GM18907 (cell line): ENCODE data around the gene PRM2.

Experiments
- ATAC-seq: cut with Tn5 transposase; IDR thresholded peaks from one replicate; pipeline ENCODE4 v1.9.1; 2021; ENCODE audit warnings: mild to moderate bottlenecking, moderate library complexity; ENCODE audit not compliant: unreplicated experiment

The PRM2 gene

DNA sequence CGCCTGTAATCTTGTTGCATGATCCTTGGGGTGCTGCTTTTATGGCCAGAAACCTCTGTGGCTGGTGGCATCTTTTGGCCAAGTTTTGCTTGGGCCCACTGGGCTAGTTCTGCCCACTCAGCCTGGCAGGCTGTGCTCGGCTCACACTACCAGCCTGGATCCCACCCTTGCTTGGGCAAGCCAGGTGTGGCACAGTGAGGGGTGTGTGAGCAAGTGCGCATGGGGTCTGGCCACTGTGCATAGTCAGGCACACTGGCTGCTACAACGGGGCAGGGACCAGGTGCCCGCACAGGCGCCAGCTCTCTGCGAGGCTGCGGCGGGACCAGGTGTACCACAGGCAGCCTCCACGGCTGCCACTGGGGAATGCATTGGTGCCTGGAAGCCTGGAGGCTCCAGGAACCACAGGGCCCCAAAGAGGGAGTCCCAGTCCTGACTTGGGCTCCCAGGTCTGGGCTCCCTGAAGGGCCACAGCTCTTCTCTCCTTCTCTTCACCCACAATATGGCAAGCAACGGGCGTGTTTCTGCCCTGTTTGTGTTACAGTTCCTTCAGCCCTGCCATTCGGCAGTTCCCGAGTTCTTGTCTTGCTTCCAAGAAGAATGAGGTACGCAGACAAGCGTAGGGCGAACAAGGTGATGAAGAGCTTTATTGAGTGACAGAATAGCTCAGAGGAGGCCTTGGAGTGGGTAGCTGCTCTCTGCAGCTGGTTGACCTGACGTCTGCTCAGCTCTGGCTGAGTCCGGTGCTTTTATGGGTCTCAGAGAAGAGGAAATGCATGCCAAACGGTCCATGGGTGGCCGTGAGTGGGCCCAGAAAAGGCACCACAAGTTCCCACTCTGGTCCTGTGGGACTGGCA is 31.6 kb upstream of the PRM2 start:
- no peak for ATAC-seq

DNA sequence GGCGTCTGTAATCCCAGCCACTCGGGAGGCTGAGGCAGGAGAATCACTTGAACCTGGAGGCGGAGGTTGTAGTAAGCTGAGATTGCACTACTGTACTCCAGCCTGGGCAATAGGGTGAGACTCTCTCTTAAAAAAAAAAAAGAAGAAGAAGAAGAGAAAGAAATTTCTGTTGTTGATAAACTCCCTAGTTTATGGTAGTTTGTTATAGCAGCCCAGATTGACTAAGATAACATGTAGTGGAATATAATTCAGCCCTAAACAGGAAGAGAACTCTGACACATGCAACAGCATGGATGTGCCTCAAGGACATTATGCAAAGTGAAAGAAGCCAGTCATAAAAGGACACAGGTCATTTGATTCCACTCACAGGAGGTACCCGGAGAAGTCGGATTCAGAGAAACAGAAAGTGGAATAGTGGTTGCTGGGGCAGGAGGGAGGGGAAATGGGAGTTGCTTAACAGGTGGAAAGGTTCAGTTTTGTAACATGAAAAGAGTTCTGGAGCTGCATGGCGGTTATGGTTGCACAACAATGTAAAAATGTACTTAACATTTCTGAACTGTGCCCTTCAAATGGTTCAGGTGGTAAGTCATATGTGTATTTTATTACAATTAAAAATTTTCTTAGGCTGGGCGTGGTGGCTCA is 30.8 kb upstream of the PRM2 start:
- ATAC-seq = no peak

DNA sequence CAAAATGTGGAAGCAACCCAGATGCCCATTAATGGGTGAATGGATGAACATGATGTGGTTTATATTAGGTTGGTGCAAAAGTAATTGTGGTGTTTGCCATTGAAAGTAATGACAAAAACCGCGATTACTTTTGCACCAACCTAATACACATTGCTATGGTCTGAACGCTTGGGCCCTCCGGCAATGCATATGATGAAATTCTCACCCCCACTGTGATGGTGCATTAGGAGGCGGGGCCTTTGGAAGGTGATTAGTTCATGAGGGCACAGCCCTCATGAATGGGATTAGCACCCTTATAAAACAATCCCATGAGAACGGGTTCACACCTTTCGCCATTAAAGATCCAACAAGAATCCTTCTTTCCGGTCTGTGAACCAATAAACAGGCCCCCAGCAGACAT is 30.1 kb upstream of the PRM2 start:
- no peak for ATAC-seq

DNA sequence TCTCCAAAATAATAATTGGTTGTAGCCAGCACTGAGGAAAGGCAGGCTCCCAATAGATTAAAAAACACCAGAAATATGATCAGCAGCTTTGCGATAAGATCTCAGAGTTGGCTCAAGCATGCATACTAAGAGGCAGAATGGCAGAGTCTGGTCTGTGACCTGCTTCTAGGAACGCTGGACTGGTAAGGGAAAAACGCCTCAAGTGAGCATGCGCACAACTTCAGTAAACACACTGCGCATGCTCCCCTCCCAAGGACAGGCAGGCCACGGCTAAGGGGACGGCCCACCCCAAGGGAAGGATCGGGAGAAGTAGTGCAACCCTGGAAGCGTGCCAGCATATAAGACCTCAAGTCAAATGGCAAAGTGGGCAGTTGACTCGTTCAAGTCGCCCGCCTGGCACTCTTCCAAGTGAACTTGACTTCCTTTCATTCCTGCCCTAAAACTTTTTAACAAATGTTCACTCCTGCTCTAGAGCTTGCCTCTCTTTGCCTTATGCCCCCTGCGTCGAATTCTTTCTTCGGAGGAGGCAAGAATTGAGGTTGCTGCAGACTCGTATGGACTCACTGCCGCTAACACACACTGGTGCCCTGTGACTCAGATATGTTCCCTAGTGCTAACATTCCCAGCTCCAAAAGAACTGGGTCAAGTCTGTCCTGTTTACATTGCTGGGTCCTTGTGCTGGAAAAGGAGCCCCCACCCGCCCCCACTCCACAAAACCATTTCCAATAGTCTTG is 27.3 kb upstream of the PRM2 start:
- ATAC-seq = no peak

DNA sequence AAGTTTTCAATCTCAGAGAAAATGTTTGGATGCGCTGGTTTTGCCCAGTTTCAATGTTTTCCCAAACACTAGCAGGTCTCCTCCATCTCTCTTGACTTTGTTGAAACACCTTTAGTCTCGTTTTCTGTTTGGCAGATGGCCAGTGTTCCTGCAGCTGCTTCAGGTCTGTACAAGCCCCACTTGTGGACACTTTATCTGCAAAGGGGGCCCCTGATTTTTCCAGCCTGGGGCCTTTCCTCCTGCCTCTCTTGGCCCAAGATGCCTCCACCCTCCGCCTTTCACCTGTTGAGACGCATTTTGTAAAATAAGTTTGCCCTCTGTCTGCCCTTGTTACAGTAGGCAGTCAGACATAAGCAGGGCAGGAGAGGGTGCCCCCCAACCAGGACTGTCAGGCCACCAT is 26.7 kb upstream of the PRM2 start:
- no peak for ATAC-seq

DNA sequence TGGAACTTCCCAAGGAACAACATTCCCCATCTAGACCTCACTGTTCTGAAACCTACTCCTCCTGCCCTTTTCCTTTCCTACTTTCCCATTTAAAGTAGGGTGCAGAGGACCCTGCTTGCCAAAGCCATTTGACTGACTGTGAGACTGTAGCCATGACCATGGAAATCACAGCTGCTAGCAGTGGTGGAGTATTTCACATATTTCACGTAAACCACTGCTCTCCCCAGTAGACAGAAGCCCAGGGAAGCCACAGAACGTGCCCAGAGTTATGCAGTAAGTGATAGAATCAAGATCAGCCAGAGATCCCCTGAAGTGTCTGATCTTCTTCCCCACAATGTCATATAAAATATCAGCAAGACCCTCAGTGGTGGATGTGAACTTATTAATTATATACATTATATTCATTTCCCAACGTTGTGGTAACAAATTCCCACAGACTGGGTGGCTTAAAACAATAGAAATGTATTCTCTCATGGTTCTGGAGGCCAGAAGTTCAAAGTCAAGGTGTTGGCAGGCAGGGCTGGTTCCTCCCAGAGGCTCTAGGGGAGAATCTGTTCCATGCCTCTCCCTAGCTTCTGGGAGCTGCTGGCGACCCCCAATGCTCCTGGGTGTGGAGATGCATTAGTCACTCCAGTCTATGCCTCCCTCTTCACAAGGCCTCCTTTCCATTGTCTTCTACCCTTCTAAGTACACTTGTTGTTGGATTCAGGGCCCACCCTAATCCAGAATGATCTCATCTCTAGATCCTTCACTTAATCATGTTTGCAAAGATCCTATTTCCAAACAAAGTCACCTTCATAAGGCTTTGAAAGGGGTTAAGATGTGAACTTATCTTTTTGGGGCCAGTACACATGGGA is 25.6 kb upstream of the PRM2 start:
- no peak for ATAC-seq

DNA sequence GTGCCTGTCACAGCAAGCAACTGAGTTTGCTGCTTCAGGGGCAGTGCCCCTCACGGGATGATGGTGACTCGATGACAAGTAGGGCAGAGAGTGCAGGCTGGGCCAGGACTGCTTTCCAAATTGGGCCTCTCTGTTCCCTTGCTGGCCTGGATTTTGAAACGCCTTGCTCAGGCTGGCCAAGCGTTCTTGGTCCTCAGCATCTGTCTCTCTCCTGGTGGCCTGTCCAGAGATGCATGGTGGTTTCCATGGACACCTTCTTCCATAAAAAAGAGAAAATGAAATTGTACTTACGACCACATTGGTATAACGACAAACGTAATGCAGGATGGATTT is 24.2 kb upstream of the PRM2 start:
- ATAC-seq = no peak

DNA sequence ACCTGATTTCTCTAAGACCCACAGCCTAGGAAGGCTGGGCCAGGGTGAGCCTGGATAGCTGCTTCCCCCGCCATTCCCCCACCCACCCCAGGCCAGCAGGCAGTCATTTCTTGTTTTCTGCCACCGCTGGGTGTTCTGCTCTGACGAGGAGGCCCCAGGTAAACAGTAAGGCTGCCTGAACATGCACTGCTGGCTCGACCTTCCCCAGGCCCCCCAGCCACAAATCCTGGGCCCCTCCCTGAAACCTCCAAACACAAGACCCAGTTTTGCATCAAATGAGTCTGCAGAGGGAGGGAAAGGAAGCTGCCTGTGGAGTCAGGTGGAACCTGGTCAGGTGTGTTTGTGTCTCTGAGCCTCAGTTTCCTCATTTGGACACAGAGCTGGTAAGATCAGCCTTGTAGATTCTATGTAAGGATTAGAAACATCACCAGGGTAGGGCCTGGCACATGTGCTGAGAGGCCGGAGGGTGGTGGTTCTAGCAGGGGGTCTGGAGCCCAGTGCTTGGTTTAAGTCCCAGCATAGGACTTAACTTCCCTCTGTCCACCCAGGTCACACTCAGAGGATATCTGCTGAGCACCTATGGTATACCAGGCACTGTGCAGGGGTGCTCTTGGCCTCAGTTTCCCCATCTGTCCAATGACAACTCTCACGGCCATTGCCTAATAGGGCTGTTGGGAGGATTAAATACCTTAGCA is 23.7 kb upstream of the PRM2 start:
- no peak for ATAC-seq

DNA sequence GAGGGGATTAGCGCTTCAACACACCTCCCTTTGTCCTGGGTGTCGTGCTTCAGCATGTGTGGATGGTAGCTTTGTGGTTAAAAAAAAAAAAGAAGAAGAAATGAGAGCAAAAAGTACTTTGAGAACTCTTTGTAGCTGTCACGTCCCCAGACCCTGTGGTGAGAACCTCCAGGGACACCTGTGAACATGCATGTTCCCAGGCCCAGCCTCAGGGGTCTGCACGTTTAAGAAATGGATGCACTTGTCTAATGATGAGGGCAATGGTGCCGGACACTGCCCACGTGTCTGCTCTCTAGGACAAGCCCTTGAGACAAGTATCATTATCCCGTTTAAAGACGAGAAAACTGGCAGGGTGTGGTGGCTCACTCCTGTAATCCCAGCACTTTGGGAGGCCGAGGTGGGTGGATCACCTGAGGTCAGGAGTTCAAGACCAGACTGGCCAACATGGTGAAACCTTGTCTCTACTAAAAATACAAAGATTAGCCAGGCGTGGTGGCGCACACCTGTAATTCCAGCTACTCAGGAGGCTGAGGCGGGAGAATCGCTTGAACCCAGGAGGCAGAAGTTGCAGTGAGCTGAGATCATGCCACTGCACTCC is 22.8 kb upstream of the PRM2 start:
- peak; percentile 40 for ATAC-seq

DNA sequence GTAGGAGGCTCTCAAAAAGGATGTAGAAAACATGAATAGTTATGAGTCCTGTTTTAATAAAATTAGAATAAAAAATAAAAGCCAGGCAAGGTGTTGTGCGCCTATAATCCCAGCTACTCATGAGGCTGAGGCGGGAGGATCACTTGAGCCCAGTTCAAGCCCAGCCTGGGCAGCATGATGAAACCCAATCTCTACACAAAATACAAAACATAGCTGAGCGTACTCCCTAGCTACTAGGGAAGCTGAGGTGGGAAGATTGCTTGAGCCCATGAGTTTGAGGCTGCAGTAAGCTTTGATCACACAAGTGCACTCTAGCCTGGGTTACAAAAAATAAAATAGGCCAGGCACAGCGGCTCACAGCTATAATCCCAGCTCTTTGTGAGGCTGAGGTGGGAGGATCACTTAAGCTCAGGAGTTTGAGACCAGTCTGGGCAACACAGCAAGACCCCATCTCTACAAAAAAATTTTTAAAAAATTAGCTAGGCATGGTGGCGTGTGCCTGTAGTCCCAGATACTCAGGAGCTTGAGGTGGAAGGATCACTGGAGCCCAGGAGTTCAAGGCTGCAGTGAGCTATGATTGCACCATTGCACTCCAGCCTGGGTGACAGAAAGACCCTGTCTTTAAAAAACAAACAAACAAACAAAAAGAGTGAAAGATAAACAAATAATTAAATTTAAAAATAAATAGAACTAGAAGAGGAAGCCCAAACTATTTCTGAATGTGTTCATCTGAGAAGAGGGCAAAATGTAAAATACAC is 22.0 kb upstream of the PRM2 start:
- ATAC-seq = no peak

DNA sequence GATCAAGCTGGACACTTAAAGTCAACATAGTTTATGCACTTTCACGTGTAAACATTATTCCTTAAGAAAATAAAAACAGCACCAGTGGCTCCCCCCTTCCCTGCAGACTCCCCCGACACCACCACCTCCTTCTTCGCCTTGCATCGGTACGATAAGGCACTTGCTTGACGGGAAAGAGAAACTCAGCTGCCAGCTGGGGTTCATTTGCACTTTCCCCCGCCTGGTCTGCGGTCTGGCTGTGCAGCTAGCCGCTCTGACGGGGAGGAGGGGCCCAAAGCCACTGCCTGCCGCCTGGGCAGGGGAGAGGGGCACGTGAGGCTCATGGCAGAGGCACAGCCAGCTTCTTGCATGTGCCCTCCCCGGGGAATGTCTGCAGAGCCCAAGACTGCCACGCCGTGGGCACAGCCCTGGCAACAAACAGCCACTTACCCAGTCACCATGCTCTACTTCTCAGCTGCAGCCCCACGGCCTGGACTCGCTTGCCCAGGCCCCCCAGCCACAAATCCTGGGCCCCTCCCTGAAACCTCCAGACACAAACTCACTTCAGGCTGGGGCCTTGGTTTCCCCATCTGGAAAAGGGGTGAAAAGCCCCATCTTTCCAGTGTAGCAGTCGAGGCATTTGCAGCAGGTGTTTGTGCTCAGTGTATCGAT is 21.3 kb upstream of the PRM2 start:
- ATAC-seq = peak; percentile 75

DNA sequence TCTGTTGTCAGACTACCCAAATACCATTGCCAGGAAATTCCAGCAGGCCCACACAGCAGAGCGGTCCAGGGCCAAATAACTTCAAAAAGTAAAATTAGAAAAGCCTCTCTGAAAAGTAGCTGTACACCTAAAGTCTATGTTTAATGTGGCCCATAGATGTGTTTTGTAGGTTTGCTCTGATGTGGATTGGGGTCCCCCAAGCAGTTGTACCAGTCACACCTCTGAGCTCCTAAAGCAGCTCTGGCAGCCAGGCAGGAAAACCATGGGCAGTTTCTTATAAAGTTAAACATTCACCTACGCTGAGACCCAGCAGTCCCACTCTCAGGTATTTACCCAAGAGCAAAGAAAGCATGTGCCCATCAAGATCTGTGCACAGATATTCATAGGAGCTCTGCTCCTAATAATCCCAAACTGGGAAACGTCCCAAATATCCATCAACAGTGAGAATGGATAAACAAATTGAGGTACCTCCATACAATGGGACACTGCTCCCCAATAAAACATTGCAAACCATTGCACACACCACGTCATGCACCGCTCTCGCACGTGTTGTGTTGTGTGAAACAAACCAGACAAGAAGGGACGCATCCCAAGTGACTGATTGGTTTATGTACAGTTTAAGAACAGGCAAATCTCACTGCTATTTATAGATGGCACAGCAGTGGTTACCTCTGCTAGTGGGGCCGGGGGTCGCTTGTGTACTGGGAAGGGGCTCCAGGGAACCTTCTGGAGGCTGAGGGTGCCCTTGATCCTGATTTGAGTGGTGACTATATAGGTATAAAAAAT is 20.6 kb upstream of the PRM2 start:
- peak; percentile 12 for ATAC-seq

DNA sequence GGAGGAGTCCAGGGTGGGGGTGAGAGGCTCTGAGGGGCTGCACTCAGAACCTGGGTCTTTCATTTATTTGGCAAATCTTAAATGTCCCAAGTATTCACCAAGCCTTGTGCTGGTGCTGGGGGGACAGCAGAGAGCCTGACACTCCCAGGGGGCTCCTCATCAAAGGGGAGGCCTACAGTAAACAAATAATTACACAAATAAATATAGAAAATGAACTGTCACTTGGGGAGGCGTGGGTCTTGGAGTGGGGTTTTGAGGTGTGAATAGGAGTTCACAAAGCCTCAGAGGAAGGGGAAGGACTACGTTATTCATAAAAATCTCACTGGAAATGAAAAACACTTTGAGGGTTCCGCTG is 20.0 kb upstream of the PRM2 start:
- ATAC-seq = no peak

DNA sequence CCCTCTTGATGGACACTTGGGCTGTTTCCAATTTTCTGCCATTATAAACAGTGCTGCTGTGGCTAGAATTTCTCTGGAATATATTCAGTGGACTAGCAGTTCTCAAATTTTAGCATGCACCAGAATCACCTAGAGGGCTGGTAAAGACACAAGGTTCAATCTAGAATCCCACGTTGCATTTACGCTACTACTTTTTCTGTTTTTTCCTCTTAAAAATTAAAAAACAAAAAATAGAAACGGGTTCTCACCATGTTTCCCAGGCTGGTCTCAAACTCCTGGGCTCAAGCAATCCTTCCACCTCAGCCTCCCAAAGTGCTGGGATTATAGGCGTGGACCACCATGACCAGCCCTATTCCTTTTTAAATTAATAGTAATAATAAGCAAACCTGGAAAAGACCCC is 19.4 kb upstream of the PRM2 start:
- no peak for ATAC-seq

DNA sequence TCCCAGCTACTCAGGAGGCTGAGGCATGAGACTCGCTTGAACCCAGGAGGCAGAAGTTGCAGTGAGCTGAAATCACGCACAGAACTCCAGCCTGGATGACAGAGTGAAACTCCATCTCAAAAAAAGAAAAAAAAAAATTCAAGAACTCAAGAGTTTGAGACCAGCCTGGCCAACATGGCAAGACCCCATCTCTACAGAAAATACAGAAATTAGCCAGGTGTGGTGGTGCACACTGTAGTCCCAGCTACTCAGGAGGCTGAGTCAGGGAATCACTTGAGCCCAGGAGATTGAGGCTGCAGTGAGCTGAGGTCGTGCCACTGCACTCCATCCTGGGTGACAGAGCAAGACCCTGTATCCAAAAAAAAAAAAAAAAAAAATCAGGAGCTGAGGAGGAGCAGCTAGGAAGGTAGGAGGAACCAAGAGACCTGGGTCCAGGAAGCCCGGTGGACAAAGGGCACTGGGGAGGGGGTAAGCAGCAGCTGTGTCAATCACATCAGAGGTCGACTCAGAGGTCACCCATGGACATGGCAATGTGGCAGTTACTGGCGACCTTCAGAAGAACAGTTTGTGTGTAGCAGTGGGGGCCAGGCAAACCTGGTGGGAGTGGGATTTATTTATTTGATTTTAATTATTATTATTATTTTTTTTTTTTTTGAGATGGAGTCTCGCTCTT is 15.9 kb upstream of the PRM2 start:
- ATAC-seq = no peak

DNA sequence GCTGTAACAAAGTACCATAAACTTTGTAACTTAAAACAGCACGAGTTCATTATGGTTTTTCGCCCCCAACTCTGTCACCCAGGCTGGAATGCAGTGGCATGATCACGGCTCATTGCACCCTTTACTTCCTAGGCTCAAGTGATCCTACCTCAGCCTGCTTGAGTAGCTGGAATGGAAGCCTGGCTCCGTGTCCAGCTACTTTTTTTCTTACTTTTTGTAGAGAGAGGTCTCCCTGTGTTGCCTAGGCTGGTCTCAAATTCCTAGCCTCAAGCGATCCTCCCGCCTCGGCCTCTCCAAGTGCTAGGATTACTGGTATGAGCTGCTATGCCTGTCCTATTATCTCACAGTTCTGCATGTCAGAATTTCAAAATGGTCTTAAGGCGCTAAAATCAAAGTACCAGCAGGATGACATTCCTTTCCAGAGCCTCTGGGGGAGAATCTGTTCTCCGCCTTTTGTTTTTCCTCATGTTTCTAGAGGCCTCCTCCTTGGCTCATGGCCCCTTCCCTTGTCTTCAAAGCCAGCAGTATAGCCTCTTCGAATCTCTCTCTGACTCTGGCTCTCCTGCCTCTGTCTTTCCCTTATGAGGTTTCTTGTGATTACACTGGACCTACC is 14.9 kb upstream of the PRM2 start:
- ATAC-seq = no peak
